Islet of Langerhans (tissue), 1 donor: Measurements from ENCODE around the gene PNPLA7.
"Not testable (repeated sequence)": the region's sequence is repeated elsewhere in the genome, so short reads cannot be mapped to it uniquely, and the experiment has no call there.

Experiments used
- FAIRE-seq: peaks from one replicate; lab custom pipeline; 2011; peaks lifted over from hg19 to GRCh38; lab: Jason Lieb, UNC

The PNPLA7 gene

DNA sequence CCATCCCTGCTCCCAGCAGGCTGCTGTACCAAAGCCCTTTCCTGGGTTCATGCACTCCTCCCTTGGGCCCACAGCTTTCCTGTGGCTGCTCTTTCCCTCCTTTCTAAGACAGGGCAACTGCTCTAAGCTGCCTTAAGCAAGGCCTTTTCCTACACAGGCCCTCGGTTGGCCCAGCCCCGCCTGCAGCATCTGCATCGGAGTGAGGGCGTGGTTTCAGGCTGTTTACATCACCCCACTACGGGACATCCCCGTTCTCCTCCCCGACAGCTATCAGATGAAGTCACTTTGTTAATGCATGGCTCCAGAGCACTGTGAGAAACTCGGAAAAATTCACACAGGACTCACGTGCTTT is 25.1 kb upstream of the PNPLA7 start:
- no peak for FAIRE-seq

DNA sequence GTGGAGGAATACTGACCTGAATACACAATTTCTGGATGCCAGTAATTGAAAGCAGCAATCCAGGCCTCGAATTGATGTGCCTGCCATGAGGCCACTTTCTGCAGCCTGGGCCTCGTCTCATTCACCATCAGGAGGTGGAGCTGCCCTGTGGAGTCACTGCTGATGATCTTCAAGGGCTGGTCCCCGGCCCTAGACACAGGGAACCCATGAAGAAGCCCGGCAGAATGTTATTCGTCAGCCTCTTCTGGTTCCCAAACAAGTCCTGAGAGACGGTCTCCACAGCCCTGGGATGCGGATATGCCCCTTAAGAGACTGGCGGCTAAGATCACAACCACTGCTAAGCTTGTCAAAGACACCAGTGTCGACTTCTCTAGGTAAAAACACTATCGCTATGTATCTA is 24.0 kb upstream of the PNPLA7 start:
- no peak for FAIRE-seq

DNA sequence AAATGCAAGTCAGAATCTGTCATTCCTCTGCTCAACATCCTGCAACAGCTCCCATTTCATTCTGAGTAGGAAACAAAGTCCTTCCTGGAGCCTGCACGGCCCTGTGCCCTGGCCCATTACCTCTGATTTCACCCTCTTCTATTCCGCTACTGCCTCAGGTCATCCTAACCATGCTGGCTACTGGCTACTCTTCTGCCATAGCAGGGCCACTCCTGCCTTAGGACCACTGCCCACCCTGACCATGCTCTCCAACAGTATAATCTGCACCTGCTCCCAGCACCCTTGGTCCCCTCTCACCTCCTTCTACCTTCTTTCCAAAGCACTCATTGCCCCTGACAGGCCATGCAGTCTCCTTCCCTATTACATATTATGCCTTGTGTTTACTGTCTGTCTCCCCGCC is 20.4 kb upstream of the PNPLA7 start:
- FAIRE-seq: no peak

DNA sequence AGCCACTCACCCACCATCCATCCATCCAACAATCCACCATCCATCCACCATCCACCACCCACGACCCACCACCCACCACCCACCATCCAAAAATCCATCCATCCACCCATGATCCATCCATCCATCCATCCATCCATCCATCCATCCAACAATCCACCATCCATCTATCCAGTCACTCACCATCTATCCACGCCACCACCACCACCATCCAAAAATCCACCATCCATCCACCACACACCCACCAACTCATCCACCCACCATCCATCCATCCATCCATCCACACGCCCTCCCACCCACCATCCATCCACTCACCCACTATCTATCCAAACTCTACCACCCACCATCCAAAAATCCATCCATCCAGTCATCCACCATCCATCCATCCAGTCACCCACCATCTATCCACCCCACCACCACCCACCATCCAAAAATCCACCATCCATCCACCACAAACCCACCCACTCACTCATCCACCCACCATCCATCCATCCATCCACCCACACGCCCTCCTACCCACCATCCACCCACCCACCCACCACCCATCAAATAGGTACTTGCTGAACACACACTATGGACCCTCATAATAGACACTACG is 19.5 kb upstream of the PNPLA7 start:
- no peak for FAIRE-seq

DNA sequence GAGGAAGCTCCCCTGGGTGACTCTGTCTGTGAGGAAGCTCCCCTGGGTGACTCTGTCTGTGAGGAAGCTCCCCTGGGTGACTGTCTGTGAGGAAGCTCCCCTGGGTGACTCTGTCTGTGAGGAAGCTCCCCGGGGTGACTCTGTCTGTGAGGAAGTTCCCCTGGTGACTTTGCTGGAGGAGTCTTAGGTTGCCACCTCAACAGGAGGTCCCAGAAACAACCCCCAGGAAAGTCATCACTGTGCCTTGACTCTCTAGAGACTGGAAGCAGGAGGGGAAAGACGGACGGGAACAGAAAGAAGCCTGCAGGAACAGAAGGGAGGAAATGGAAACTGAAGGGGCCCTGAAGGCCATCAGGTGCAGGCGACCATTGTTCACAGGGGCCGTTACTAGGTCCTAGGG is 18.2 kb upstream of the PNPLA7 start:
- not testable (repeated sequence) for FAIRE-seq

DNA sequence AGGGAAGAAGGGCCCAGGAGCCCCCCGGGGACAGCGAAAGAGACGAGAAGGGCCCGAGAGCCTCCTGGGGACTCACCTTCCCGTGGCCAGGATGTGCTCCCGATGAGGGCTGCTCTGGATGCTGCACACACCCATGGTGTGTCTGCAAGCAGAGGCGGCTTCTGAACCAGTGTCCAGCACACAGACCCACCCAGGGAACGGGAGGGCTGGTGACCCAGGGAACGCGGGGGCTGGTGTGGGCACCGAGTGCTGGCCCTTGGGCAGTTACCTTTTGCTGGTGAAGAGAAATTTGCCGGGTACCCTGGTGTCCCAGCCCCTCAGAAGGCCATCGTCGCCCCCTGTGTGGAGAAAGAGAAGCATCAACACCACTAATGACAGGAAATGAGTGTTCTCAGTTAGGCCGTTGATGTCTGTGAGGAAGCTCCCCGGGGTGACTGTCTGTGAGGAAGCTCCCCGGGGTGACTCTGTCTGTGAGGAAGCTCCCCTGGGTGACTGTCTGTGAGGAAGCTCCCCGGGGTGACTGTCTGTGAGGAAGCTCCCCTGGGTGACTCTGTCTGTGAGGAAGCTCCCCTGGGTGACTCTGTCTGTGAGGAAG is 14.7 kb upstream of the PNPLA7 start:
- FAIRE-seq: no peak

DNA sequence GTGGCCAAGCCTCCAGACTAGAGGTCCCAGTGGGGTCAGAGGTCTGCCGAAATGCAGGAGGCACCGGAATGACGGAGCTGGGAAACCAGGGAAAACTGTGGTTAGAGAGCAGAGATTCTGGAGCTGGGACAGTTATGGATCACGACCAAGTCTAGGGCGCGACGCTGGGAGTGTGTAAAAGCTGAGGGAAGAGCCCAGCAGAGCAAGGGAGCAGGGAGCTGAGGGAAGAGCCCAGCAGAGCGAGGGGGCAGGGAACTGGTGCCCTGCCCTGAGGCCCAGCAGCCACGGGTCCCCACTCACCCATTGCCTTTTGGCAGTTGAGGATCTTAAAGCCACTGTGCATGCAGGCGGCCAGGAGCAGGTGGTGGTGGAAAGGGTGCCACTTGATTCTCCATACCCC is 13.9 kb upstream of the PNPLA7 start:
- FAIRE-seq: no peak

DNA sequence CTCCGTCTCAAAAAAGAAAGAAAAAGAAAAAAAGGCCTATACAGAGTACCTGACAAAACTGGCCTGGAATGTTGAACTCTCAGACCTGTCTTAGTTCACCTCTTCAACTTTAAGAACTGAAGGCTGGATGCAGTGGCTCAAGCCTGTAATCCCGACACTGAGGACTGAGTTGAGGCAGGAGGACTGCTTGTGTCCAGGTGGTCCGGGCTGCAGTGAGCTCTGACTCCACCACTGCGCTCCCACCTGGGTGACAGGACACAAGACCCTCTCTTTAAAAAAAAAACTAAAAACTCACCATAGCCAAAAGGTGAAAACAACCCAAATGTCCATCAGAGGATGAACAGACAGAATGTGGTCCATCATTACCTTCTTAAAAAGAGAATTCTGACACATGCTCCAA is 7.9 kb upstream of the PNPLA7 start:
- no peak for FAIRE-seq

DNA sequence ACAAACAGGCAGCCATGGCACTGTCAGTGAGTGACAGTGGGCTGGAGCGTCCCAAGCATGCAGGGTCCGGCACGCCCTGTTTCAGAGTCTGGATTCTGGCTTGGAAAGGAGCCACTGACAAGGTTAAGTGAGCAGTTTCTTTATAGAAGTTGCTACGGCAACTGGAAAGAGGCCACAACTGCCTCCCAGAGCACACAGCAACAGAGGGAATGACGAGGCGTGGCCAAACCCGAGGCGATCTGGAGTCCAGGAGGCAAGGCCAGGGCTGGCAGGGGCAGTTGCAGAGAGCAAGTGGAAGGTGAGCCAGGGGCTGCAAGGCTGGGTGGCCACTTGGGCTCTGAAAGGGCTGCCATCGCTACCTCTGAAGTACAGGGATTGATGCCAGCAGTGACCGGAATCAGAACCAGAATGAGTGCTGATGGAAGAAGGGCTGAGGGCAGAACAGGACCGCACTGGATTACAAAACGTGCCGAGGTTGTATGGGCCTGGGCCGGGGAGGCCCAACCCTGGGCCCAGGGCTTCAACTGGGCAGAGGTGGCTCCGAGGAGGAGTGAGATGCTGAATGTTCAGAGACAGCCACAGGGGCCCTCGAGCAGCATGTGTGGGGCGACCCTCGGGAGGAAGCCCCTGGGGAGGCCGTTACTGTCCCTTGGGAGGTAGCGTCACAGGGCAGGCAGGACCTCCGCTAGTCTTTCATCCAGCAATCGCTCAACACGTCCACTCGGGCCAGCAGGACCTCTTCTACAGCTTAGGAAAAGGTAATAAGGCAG is 6.1 kb upstream of the PNPLA7 start:
- FAIRE-seq: no peak

DNA sequence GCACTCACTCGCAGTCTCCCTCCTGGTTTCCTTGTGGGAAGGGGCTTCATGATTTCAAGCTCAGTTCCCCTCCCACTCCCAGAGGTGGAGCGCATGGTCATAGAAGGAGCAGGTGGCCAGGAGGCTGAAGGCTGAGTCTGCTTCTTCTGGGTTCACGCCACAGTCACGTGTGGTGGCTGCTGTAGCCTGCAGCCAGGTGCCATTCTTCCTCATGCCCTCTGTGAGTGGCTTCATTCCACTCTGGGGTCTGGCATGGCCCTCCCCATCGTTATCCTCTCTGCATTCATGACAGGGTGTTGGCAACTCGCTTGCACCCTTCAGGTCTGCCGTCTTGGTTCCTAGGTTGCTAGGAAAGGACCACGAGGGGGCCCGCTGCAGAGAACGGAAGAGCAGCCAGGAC is 5.0 kb upstream of the PNPLA7 start:
- no peak for FAIRE-seq

DNA sequence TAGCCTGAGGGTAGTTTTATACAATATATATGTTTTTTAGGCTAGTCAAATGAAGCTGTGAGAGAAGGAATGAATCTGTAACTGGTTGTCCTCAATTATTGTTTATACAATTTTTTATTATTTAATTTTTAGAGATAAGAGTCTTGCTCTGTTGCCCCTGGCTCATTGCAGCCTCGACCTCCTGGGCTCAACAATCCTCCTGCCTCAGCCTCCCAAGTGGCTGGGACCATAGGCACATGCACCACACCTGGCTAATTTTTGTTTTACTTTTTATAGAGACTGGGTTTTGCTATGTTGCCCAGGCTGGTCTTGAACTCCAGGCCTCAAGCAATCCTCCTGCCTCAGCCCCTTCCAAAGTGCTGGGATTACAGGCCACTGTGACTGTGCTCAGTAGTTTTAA is 4.1 kb upstream of the PNPLA7 start:
- no peak for FAIRE-seq

DNA sequence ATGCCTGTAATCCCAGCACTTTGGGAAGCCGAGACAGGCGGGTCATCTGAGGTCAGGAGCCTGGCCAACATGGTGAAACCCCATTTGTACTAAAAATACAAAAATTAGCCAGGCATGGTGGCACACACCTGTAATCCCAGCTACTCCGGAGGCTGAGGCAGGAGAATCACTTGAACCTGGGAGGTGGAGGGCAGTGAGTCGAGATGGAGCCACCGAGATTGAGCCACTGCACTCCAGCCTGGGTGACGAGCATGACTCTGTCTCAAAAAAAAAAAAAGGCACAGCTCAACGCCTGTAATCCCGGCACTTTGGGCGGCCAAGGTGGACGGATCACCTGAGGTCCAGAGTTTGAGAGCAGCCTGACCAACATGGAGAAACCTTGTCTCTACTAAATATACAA is 3.5 kb upstream of the PNPLA7 start:
- FAIRE-seq: not testable (repeated sequence)

DNA sequence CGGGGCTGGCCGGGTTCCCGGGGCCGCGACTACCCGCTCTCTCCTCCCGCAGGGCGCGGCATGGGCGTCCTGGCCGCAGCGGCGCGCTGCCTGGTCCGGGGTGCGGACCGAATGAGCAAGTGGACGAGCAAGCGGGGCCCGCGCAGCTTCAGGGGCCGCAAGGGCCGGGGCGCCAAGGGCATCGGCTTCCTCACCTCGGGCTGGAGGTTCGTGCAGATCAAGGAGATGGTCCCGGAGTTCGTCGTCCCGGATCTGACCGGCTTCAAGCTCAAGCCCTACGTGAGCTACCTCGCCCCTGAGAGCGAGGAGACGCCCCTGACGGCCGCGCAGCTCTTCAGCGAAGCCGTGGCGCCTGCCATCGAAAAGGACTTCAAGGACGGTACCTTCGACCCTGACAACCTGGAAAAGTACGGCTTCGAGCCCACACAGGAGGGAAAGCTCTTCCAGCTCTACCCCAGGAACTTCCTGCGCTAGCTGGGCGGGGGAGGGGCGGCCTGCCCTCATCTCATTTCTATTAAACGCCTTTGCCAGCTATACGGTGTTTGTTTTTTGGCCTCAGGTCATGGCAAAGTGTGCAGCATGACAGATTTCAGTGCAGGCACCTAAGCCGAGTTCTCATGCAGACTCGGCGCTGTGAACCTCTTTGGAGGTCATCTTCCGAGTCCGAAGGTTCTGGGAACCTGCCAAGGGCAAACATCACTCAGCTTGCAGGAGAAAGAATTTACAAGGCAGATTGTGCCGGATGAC is 2.0 kb upstream of the PNPLA7 start:
- no peak for FAIRE-seq

DNA sequence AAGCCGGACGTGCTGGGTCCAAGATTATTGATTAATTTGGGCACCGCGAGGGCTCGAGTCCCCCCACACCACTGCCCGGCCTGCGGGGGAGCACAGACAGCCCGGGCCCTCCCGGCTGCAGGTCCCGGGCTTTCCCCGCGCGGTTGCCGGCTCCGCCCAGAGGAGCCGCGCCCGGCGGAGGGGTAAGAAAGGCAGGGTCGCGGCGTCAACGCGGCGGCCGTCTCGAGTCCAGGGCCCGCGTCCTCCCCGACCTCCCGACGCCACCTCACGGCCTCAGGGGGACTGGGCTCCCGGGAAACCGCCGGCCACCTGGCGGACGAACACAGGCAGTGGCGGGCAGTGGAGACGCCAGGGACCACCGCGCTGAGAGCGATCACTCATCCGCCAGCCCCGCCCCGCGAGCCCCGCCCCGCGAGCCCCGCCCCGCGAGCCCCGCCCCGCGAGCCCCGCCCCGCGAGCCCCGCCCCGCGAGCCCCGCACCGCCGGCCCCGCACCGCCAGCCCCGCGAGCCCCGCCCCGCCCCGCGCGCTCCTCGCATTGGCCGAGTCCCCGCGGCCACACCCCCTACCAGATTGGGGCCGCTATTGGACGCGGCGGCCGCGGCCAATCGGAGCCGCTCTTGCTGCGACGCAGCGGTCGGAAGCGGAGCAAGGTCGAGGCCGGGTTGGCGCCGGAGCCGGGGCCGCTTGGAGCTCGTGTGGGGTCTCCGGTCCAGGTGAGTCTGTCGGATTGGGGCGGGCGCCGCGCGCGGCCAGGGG is 1.2 kb upstream of the PNPLA7 start, which contains the start of gene MRPL41:
Gene MRPL41, plus strand, starts transcription at position 616 of the 758 bp plus-strand sequence. CDS start 203 bp downstream, outside the sequence.
- no peak for FAIRE-seq

DNA sequence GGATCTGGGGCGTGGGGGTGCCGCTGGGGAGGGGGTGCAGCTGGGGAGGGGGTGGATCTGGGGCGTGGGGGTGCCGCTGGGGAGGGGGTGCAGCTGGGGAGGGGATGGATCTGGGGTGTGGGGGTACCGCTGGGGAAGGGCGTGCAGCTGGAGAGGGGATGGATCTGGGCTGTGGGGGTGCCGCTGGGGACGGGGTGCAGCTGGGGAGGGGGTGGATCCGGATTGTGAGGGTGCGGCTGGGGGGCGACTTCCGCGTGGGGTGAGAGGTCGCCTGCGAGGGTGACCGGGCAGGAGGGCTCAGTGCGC is 709 bp upstream of the PNPLA7 start:
- FAIRE-seq: not testable (repeated sequence)

DNA sequence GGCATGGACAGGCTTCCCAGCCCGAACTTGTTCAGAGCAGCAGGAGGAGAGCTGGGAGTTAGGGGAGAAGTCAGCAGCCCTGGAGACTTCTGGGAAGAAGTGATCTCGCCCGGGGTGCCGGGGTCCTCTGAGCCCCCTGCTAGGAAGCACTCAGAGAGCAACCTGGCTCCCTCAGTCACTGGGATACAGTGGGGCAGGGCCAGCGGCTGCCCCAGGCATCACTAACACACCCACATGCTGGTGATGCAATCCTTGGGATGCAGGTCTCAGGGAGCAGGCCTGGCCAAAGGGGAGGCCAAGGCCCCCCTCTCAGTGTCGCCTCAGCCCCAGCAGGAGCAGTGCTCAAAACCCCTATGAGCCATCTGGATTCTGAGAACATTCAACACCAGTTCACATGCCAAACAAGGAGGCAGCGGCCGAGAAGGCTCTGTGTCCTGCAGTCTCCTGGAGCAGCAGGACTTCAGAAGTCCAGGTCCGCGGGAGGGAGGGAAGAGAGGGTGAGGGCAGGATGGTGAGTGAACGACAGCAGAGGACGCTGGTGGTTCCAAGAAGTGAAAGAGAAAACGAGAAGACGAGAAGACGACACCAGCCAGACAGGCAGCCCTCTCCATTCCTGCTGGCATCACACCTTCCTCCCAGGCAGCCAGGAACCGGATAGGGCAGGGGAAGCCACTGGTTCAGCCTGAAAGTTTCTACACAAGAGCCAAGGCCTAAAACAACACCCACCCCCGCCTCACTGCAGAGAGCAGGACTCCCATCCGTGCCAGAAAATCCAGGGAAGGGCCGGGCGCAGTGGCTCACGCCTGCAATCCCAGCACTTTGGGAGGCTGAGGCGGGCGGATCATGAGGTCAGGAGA is 2.3 kb downstream of the PNPLA7 start:
- FAIRE-seq: no peak

DNA sequence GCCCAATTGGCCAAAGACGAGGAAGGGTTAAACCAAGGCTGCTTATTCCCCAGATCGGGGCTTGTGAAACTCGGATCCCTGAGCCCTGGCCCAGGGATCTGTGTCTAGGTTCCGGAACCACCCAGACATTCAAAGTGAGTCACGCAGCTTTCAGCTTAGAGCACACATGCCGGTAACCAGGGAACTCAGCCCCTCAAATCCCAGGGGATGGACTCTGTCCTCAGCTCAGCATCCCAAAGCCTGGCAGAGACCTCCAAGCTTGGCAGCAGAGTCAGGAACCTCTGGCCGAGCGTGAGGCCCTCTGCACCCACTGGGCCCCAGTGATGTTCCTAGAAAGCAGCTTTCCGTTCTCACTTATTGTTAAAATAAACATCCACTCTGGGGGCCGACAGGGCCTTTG is 5.1 kb downstream of the PNPLA7 start:
- no peak for FAIRE-seq

DNA sequence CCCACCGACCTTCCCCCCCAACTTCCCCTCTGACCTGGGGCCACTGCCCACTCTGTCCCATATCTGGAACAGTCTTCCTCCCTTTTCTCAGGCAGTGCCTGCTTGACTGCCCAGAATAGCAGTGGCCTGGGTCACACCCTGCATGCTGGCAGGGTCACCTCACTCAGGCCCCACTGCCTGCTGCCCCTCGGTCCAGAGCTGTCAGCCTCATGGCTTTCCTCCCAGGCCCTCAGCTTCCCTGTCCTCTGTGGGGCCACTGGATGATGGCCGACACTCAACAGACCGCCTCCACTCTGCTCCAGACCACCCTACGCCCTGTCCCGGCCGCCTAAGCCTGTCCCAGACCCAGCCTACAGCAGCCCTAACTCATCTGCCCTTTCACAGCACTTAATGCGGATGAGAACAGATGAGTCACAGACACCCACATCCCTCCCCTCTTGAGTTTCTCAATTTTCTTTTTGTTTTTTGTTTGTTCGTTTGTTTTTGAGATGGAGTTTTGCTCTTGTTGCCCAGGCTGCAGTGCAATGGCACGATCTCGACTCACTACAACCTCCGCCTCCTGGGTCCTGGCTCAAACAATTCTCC is 5.9 kb downstream of the PNPLA7 start:
- no peak for FAIRE-seq

DNA sequence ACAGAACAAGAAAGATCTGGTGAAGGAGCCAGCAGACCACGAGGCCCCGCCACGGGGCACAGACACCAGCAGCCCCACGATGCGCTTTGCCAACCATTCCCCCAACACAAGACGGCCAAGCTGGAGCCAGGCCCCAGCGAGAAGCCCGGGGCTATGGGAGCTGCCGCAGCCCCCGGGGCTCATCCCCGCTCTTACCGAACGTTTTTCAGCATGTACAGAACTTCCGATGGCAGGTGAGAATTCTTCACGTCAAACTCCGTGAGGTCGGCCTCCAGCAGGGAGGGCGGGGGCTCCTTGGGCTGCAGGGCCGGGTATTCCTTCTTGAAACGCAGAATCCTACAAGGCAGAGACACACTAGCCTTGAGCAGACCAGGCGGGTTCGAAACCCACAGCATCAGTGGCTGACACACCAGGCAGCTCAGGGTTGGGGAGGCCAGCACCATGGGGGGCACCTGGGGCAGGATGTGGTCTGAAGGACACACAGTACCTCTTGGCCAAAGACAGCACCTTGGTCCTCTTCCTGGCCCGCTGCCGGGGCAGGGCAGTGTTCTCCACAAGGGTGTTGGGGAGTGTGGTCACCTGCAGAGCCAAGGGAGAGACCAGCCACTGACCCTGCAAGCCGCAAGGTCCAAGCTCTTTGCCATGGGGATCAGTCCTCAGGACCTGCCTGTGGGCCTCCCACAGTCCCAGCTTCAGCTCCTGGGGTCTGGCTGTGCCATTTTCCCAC is 6.8 kb downstream of the PNPLA7 start:
- no peak for FAIRE-seq

DNA sequence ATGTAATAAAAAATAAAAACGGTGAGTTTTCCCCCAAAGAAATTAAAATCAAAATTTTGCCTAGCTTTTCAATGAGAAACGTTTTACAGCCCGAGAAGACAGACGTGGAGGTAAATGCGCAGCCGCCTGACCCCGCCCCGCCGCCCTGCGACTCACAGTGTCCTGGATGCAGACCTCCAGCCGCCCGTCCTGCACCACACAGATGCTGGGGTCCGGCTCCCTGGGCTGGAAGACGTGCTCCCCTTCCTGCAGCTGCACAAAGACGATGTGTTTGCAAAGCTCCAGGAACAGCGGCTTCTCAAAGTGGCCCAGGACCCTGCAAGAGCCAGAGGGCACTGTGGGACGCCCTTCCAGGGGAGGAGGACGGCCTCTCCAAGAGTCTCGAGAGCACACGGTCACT is 7.7 kb downstream of the PNPLA7 start:
- no peak for FAIRE-seq

DNA sequence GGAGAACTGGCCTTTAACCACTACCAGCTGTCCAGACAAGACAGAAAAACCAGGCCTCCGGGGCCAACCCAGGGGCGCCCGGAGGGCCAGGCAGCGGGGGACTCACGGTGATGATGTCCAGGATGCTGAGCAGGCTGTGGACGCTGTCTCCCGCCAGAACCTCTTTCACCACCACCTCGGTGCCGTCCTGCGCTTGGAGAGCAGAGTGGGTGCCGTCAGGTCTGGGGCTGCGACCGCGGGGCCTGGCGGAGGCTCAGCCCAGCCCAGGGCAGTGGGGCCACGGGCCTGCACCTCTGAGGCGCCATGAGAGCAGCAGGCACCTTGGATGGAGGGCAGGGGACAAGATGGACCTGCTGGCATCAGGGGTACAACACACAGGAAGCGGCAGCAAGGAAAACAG is 9.7 kb downstream of the PNPLA7 start:
- no peak for FAIRE-seq
